NCI-H1930 (cell line): Measurements from ENCODE around the gene MCC.

ENCODE experiments used
- DNase-seq, 2 experiments: peaks; one replicate each; lab custom pipeline; 2025; lab: John Stamatoyannopoulos, UW

The MCC gene

DNA sequence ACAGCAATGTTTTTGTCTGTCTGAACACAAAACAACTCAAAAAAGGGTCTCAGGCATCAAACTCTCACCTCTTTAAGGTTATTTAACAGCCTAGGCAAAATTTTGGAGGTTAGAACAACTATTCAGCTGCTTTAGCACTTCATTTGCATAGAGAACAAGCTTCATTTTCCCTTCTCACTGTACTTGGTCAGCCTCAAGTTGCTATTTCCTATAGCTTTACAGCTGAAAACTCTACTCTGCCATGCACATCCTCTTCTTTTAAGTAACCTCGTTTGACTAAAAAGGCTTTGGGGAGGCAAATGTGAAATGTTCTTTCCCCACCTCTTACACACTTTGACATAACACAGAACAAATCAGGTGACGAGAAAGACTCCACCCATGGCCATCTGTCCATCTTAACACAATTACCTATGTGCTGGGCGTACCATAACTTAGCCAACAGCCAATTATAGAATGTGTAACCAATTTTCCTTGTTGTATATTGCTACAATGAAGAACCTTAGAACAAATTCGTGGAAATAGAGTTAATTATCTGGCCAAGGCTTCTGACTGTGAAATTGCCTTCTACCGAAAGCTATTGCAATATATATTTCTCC is 315.9 kb downstream of the MCC start:
- DNase-seq = no peak

DNA sequence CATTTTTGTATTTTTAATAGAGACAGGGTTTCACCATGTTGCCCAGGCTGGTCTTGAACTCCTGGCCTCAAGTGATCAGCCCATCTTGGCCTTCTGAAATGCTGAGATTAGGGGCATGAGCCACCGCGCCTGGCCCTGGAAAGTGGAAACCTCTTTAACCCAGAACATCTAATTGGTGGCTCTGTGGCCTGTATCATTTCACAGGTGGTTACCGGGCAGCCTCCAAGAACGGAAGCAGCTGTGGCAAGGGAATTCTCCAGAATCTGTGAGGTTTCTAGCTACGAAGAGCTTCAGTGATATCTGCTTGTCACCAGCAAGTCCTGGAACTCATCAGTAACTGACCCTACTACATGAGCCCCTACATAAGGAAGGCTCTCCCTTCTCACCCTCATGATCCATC is 316.7 kb downstream of the MCC start:
- no peak for DNase-seq

DNA sequence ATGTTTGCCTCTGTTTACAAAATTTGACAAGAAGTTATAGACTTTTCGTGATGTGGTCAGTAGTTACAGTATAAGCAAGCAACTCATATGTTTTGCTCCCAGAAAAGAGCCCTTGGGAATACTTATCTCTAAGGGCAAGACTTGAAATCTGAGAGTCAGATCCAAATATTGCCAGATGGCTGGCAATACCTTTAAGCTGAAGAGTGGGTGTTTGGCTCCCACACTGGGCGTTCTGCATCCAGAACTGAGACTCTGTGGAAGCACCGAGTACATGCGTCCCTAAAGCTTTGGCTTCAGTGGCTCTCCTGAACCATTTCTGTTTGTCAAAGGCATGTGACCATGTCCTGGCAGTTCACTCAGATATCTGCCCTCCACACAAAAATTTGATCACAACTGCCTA is 317.5 kb downstream of the MCC start:
- no peak for DNase-seq

DNA sequence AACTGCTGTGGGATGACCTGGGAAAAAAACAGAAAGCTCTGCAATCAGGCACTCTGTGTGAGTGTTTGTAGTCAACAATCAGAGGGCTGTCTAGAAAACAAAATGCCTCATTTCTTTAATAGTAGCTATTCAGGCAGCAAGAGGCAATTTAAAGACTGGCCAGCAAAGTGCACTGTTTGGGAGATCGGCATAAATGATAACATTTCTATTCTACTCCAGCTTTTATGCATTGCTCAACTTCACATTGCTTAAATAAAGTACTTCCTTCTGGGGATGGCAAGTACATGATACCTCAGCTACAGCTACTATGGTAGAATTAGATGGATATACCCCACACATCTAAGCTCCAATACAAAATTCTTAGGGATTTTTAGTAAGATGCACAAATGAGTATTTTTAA is 318.5 kb downstream of the MCC start:
- DNase-seq = no peak

DNA sequence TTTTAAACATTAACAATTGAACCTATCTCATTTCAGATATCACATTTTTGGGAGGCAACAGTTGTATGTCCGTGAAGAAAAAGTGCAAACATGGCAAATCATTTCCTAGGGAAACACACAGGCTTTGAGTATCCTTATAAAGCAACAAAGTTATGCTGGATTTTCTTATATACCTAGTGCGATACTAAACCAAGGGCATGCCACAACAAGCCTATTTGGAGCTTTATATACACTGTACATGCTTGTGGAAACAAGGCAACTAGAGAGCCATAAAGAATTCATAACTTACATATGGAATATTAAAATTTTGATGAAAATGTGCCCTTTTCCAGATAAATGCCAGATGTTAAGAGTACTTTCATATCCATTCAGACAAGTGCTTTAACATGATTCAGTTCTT is 320.3 kb downstream of the MCC start:
- no peak for DNase-seq

DNA sequence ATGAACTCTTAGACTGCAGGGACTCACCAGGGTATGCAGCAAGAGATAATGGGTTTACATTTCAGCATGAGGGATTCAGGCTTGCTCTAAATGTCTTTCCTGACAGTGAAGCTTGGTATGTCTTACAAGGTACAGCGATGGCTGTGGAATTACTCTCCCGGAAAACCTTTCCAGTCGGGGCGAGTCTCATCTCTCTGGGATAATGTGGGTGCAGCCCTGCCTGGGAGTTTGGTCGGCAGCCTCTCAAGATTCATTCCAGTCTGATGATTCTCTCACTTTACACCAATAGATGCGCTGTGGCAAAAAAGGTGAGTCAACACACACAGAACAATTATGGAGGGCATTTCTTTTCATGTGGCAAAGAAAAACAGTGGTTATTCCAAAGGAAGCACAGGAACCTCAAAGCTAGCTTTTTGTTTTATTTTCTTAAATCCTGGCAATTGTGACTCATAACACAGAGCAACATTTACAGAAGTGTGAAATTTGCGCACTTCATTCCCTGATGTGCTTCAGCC is 321.3 kb downstream of the MCC start:
- no peak for DNase-seq

DNA sequence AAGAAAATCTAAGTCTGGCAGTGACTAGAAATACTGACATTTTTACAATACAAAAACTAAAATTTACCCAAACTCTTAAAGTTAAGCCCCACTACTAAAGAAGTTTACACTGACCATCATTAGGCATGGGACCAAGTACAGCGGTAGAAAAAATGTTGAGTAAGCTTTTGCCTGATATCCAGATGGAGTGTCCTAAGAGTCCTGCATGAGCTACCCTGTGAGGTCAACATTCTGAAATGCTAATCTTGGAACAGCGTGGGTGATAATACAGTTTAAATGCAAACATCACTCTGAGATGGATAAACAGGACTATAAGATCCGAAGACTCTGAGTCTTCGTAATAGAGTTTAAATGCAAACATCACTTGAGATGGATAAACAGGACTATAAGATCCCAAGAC is 322.0 kb downstream of the MCC start:
- DNase-seq = no peak

DNA sequence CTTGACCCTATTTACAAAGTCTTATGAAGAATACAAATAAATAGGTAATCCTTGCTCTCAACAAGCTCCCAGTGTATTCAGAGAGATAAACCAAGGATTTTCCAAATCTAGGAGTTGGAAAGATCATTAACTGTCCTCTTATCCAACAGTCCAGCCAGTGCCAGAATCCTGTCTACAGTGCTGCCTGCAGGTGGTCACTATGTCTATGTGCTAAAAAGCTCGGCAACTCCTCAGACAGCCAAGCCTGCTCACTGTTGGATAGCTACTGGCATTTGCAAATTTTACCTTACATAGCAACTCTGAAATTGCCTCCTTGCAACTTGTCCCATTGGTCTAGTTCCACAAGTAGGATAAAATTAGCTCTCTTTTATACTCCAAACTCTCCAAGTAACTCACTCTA is 324.2 kb downstream of the MCC start:
- no peak for DNase-seq

DNA sequence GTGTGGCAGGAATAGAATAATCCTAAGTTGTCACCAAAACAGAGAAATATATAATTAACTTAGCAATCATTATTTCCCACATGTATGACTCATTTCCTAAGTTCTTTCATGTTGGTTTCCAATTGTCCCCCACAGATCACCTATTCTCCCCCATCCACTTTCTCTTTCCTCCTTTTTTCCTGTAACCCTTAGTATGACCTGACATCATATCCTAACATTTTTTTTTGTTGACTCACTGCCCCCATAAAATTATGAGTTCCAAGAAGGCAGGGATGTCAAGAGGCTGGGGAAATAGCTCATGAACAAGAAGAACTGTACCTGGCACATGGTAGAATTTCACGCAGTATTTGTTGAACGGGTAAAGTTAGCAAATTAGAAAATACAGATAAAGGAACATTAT is 324.9 kb downstream of the MCC start:
- DNase-seq = no peak

DNA sequence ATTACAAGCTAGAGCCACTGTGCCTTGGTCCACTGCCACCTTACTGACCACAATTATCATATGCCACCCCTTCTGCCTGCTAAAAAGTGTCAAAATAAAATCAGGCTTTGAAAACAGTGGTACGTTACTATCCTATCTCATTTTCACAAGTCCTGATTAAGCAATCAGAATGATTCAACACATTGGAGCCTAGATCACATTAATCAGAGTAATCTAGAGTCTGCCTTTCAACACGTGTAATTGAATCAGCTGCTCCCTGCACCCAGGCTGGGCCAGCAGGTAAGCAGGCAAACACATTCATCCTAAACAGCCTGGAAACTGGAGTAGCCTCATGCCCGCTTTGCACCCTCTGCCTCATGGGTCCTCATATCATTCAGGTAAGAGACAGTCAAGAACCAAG is 325.5 kb downstream of the MCC start:
- DNase-seq = no peak

DNA sequence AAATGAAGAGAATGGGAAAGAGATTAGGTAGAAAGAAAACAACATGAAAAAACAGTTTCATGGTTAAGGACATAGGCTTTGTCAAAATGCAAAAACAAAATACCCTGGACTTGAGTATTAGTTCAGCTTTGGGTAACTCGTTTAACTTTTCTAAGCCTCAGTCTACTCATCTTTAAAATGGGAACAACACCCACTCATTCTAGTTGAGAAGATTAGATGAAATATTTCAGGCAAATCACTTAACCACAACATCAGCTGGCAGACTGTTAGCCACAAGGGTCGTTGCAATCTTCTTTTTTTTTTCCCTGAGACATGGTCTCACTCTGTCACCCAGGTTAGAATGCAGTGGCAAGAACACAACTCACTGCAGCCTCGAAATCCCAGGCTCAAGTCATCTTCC is 326.0 kb downstream of the MCC start:
- DNase-seq = no peak

DNA sequence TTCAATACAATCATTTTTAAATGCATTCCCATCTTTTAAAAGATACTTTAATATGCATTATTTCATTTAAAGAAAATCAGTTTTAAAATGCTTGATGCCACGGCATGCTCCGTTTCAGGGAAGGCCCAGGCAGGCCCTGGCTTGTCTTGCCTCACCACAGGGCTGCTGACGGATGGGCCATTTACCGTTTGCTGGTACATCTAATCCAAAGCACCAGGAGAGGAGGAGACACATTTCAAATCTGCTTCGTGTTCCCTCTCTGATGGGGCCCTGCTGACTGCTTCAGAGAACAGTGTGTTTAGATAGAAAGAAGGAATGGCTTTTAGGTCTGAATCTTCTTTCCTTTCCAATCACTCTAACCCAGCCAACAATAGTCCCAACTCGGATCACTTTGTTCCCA is 326.4 kb downstream of the MCC start:
- no peak for DNase-seq

DNA sequence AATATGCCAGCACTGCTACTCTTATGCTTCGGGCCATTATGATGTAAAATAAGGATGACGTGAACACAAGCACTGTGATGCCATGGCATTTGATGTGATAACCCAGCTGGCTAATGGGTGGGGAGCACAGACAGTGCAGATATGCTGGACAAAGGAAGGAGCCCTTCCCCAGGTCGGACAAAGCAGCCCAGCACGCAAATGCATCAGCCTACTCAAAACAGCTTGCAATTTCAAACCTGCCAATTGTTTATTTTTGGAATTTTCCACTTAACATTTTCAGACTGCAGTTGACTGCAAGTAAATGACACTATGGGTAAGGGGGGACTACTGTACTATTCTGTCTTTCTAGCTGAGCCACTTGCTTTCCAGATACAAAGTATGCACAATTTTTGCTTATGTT is 330.4 kb downstream of the MCC start:
- DNase-seq = no peak

DNA sequence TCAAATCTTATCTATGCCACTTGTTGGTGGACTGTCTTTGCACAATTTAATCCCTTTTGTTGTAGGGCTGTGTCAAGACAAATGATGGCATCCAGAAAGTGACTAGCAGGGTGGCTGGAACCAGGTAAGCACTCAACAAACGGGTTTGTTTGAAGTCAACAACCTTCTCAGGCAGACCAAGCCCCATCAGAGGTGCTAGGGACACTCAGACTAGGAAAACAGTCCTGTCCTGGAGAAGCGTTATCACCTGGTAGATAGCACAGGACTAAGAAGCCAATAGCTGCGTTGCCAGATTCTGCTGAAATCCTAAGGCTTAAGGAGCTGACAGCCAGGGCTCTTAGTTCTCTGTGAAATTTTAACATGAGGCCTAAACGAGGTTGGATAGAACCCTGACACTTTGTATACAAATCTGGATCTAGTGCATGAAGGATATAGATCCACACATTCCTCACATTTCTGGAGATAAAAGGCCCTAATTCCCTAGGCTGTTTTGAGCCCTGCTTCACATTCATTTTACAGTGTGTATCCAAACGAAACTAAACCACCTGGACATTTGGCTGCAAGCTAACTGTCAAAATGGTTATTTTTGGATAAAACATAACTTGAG is 331.9 kb downstream of the MCC start:
- DNase-seq = no peak

DNA sequence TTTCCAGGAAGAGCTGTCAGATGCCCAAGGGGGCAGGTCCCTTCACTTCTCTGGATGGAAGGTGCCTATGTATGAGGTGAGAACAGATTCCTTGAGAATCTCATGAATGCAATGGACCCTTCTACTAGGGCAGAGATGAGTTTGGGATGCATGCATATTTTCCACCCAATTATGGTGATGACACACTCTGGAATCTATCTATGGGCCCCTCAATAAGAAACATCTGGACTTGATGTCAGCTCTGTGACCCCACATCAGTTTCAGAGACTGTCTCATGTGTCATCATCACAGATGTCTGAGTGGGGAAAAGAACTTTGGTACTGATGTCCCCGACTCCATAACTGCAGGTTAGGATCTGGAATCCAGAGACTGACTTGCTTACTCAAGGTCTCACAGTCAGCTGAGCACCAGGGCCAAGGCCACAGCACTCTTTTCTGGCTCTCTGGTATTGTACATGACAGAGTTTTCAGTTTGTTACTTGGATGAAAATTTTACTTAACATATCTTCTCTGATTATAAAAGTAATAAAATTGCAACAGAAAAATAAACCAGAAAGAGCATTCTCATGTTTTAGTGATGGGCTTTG is 334.6 kb downstream of the MCC start:
- DNase-seq = no peak

DNA sequence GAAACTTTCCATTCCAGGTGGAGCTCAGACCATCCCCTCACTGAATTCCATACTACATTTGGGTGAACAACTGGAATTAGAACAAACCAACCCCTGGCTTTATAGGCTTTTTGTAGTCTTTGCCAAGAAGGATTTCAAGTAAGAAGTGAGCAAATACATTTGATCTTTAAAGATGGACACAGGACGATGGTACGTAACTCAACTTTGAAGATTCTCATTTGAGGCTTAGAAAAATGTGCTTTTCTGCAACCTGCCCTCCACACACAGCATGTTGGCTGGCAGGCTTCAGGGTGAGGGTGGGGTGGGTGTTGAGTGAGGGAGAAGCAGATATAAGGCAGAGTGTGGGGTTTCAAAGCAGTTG is 335.9 kb downstream of the MCC start:
- DNase-seq = no peak

DNA sequence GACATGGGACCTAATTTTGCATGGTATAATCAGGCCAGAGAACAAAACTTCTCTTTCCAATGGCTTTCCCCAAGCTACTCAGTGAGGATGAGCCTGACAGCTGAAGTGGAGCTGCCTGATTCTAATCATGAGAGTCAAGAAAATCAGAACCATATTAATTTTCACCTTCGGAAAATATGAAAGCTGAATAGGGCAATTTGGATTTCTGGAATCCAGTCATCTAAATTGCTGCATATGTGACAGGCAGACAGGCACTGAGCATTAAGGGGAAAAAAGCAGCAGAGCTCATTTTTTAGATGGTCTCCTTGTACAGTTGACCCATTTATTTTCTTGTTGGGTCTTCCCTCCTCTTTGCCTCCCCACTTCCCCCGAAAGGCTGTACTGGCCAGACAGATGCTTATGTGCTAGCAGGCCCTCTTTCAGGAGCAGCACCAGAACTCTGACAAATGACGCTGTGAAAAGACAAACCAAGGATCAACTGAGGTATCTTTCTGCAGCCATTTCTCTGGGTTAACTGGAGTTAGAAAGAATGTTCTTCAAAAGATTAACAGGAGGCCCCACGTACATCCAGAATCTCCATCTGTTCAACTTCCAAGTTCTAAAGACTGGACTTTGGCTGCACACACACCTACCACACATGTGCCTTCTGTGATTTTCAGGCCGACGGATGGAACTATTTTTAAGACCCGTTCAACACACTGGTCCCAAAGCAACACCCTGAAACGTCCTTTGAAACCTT is 336.4 kb downstream of the MCC start:
- DNase-seq = no peak

DNA sequence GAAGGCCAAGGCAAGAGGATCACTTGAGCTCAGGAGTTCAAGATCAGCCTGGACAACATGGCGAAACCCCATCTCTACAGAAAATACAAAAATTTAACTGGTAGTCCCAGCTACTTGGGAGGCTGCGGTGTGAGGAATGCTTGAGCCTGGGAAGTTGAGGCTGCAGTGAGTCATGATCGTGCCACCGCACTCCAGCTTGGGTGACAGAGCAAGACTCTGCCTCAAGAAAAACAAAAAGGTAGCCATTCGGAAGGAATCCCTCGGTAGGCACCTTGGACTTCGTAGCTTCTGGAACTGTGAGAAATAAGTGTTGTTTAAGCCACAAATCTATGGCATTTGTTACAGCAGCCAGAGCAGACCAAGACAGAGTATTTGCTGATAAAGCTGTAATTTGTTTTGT is 337.4 kb downstream of the MCC start:
- no peak for DNase-seq

DNA sequence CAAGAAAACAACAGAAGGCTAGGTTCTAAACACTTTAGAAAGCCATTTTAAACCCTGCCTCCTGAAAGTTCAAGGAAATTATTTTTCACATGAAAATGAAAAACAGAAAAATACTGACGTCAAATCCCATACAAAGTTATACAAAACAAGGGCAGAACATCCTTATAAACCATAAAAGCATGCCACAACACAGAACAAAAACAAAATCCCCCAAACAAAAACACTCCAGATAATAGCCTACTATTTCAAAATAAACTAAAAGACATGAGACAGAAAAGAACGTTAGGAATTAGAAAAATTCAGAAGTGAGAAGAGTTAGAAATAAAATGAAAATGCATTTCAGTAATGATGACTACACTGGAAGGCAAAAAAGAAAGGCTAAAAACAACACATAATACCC is 338.0 kb downstream of the MCC start:
- no peak for DNase-seq

DNA sequence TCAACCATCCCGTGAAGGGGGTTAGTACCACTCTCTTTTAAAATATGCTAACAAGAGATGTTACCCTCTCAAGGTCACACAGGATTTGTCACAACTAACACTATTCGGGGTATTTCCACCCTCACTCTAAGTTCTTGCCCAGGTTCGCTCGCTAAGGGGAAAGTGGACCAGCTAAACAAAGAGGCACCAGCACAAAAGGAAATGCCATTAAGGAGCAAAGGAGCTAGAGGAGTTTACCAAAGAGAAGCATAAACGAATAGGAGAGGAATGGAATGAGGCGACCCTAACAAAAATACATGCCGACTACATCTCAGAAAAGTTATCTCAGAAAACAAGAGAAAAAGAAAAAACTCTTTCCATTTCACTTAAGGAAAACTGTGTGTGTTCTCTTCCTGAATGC is 340.7 kb downstream of the MCC start:
- DNase-seq = no peak

DNA sequence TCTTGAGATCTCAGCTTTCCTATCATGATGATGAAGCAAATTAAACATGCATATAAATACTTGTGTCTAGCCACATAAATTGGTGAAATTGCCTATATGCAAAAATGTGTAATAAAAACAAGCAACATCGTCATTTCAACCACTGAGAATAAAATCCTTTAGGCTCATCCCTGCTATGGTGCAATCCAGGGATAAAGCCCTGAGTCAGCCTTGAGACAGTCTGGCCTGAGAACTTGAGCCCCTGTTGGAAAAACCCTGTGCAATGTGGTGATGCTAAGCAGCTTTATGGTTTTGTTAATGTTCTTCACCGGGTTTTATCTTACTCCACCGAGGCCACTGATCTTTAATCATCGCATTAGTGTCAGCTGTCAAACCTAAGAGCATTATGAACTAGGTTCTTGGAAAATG is 341.1 kb downstream of the MCC start:
- DNase-seq = no peak

DNA sequence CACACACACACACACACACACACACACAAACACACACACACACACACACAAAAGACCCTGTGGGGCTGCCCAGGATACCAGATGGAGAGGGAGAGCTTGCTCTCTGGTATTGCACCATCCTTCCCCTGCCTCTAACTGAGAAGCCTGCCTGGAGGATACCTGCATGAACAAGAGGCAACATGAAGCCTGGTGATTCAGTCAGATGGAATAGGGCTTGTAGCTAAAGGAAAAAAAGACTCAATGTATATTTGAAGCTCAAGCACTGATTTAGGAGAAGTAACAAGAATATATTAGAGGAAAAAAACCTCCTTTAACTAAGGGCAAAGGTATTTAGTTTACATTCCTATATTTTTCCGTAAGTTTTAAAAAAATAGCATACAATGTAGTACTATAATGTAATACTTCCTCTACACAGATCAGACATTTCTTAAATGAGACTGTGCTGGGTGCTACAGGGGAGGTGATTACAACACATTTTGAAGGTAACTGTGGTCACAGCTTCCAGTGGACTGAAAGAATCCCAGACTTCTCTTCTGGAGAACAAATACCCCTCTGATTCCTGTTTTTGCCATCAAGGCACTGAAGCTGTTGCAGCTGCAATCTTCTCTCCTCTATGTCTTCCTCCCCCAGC is 342.4 kb downstream of the MCC start:
- no peak for DNase-seq

DNA sequence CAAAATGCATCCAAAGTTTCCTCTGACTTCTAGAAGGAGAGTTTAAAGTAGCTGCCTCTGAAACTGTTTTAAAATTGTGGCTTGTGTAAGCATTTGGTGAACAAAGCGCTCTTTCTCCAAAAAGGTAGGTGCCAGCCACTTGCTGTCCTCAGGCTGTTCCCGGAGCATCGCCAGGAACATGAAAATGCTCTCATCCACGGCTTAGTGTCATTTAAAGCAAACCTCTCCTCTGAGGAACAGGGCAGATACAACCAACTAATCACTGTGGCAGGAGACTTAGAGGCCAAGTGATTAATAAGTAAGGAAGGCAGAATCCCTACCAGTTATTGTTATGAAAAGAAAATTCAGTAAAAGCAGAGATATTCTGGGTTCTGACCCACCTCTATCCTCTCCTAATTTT is 346.1 kb downstream of the MCC start:
- DNase-seq = no peak
